HG03457 (cell line): Measurements from ENCODE around the gene GBX1.

Source experiments
- ATAC-seq: cut with Tn5 transposase; IDR thresholded peaks from one replicate; pipeline ENCODE4 v1.9.1; 2021; ENCODE audit warnings: moderate number of reproducible peaks; ENCODE audit not compliant: unreplicated experiment

The GBX1 gene

GRCh38 chr7:151141311-151141854 lies 26.1 kb downstream of the GBX1 start:
- no peak for ATAC-seq

- no peak for ATAC-seq
These were observed 26.7 kb downstream of the GBX1 start for GRCh38 chr7:151140826-151141225.

DNA sequence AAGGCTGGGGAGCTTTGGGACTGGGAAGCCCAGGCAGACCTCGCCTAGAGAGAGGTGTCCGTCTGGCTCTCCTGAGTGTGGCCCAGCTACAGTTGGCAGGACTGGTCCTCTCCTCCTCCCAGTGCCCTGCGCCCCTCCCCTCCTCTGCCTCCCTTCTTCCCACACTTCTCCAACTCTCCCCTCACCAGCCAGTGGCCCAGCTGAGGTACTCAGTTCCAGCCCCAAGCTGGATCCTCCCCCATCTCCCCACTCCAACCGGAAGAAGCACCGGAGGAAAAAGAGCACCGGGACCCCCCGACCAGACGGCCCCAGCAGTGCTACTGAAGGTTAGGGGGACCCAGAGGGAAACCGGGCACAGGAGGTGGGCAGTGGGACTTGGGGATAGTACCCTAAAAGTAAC lies 27.7 kb downstream of the GBX1 start:
- no peak for ATAC-seq

GRCh38 chr7:151139071-151139790 lies 28.3 kb downstream of the GBX1 start:
- ATAC-seq, result no peak

DNA sequence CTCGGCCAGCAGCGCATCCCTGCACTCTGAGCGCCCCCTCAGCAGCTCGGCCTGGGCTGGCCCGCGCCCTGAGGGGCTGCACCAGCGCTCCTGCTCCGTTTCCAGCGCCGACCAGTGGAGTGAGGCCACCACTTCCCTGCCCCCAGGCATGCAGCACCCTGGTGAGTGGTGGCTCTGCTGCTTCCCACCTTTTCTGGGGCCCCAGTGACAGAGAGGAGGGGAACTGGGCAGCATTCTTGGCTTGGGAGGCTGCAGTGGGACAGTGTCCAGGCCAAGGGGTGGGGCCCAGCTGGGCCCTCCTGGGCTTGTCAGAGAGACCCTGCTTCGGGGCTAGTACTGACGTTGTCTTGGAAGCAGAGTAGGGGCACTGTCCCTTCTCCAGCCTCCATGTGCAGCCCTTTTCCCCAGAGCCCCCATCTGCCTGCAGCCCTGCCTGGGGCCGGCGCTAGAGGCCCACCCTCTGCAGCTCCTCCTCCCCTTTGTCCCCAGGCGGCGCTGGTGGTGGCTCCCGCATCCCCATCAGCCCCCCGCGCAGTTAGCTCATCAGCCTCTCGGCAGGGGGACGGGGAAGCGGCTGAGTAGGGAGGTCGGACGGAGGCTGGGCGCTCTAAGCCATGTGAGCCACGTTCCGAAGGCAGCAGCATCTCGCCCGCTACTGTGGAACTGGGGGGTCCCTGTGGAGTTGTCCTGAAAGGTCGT lies 29.2 kb downstream of the GBX1 start:
- ATAC-seq, result no peak

- no peak for ATAC-seq
These were observed 29.7 kb downstream of the GBX1 start for GRCh38 chr7:151137791-151138152.

- no peak for ATAC-seq
These were observed 30.3 kb downstream of the GBX1 start for GRCh38 chr7:151137076-151137675.

GRCh38 chr7:151135866-151136843 lies 31.3 kb downstream of the GBX1 start:
- ATAC-seq, result no peak

GRCh38 chr7:151135525-151135845 lies 32.0 kb downstream of the GBX1 start:
- no peak for ATAC-seq

DNA sequence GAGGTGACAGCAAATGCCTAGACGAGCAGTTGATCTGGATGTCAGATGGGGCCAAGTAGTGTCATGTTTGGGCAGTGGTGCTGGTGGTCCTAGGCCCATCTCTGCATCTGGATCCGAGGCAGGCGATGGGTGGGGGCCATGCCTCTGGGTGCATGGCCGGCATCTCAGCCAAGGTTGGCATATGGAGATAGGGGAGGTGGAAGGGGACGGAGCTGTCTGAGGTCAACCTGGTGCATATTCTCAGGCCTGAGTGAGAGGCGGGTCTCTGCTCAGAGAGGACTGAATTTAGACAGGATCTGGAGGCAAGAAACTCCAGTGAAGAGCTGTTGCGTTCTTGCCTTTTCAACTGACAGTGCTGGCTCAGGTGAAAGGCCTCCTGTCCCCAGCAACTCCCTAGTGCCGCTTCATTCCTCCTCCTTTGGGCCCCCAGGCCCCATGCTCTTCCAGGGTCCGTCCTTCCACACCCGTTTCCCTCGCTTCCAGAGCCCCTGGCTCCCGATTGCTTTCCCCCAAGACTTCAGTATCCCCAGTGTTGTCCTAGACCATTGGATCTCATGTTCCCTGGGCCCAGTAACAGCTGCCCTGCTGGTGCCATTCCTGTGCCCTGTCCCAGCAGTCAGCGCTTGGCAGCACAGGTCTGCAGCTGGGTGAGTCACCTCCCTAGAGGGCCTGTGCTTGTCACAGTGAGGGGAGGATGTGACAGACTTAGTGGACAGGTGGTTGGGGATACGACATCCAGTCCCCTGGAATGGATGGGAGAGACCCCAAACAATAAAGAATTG lies 32.6 kb downstream of the GBX1 start:
- no peak for ATAC-seq

- ATAC-seq, result no peak
These were observed 33.3 kb downstream of the GBX1 start for GRCh38 chr7:151133986-151134742.

GRCh38 chr7:151133266-151133985 lies 34.1 kb downstream of the GBX1 start:
- no peak for ATAC-seq

GRCh38 chr7:151132461-151133205 lies 34.9 kb downstream of the GBX1 start:
- no peak for ATAC-seq

DNA sequence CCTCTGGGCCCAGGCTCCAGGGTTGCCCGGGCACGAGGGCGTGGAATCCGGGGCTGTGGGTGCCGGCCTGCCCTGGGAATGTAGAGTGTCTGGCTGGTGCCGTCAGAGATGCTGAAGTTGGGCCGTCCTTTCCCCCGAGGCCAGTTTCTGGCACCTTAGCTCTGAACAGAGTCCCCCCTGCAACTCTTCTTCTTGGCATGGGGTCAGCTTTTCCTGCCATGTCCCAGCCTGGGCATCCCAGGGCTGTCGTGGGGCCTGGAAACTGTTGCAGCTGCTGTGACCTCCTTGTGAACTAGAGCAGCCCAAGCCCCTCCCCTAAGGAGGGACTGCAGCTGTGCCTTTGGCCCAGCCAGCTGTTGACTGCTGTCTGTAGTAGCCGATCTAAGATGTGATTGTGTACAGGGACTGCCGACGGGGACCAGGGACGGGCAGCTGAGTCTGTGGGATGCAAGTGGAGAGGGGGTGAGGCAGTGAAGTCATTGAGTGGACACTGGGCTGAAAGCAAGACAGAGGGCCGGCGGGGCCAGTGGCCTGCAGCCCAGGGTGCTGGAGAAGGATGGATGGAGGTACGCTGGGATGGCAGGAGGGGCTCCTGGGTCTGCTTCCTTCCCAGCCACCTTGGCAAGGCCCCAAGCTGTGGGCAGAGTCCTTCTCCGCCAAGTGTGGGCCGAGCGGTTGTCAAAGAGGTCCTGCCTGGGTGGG lies 35.8 kb downstream of the GBX1 start:
- ATAC-seq, result no peak

GRCh38 chr7:151131224-151131591 lies 36.3 kb downstream of the GBX1 start:
- no peak for ATAC-seq

DNA sequence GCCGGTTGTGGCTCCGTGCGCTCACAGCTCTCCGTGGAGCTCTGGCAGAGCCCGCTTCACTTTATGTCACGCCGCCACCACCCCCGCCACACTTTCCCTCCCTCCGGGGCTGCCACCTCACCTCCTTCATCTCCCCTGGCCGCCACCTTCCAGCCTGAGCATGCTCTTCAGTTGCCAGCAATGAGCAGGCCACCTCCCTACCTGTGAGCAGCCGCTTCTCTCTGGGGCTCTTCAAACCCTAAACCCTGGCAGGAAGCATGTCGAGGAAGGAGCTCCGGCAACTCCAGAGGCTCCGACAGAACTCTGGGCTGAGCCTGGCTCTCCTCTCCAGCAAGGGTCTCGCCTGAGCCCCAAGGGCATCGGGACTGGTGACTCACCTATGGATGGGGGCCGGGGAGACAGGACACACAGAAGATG lies 36.7 kb downstream of the GBX1 start:
- ATAC-seq, result no peak

- ATAC-seq, result no peak
These were observed 37.4 kb downstream of the GBX1 start for GRCh38 chr7:151129960-151130591.
